Kidney epithelial cell (primary cell): ENCODE measurements around the gene ELF4. TPM values are rescaled to one million over a fixed set of nuclear protein-coding genes. Genes with fewer than 3 reads are reported as not detected.

Experiments
- DNase-seq: peaks from one replicate; pipeline ENCODE4 v3.0.0-alpha.2; 2010; ENCODE audit warnings: low read depth
- H3K27me3 ChIP-seq: 2 replicates; pipeline ENCODE4 v1.6.0; 2011; ENCODE audit warnings: low read length; ENCODE audit not compliant: control insufficient read depth, insufficient read depth
- H3K36me3 ChIP-seq: 2 replicates; pipeline ENCODE4 v1.5.1; 2011; ENCODE audit warnings: low read length; ENCODE audit not compliant: control insufficient read depth, insufficient read depth
- H3K4me3 ChIP-seq: 2 replicates; pipeline ENCODE4 v1.5.1; 2011; ENCODE audit warnings: low read depth, mild to moderate bottlenecking, control low read depth, low read length
- total RNA-seq: library from RNA; depleted of rRNA; stranded (reverse); fragments of >200 nt; gene quantifications from 2 replicates; pipeline ENCODE4 v1.2.3, GENCODE V29; 2015
- TF ChIP-seq, protein P1 (sequence below): IDR thresholded peaks from 2 replicates; pipeline ENCODE4 v1.5.1; 2011; ENCODE audit warnings: mild to moderate bottlenecking, moderate library complexity, low read length, control low read depth, inconsistent platforms; ENCODE audit not compliant: insufficient read depth, poor library complexity, severe bottlenecking

ELF4 gene
- total RNA-seq, 1 donor from 2014 or later: 26.9 TPM

DNA sequence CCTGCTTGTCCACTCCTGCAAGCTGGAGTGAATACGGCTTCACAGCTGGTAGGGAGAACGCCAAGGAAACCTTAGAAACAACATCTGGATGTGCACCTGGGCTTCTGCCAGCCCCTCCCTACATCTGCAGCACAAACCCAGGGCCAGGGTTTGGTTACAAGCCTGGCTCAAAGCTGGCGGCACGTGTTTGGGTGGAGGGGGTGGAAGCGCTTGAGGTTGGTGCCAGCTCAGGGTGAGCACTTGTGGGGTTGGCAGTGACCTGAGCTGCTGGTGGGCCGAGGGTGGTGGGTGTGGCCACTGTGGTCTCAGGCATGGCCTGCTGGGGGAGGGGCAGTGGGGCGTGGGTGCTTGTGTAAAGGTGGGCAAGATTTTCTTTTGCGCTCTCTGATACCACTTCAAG, 15.6 kb downstream of the ELF4 start:
- H3K4me3 ChIP-seq: no peak overlapping the region
- DNase-seq: no peak
- H3K36me3 ChIP-seq: no peaks in the 10 kb centered on the region
- TF ChIP-seq, protein P1, sequence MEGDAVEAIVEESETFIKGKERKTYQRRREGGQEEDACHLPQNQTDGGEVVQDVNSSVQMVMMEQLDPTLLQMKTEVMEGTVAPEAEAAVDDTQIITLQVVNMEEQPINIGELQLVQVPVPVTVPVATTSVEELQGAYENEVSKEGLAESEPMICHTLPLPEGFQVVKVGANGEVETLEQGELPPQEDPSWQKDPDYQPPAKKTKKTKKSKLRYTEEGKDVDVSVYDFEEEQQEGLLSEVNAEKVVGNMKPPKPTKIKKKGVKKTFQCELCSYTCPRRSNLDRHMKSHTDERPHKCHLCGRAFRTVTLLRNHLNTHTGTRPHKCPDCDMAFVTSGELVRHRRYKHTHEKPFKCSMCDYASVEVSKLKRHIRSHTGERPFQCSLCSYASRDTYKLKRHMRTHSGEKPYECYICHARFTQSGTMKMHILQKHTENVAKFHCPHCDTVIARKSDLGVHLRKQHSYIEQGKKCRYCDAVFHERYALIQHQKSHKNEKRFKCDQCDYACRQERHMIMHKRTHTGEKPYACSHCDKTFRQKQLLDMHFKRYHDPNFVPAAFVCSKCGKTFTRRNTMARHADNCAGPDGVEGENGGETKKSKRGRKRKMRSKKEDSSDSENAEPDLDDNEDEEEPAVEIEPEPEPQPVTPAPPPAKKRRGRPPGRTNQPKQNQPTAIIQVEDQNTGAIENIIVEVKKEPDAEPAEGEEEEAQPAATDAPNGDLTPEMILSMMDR: no peak
- H3K27me3 ChIP-seq: no peaks in the 10 kb centered on the region

DNA sequence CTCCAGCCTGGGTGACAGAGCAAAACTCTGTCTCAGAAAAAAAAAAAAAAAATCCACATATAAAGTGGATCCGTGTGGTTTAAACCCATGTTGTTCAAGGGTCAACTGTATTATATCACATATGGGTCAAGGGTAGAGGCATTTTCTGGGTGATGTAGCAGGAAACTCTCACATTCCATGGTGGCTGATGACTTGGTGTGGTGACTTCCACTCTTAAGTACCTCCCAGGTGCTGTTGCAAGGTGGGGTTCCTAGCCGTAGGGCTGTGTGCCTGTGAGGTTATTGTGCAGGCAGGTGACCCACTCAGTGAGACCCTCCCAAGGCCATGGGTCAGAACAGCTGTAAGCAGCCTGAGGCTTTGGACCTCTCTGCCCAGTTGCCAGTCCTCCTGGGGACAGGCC, 17.0 kb downstream of the ELF4 start:
- TF ChIP-seq, protein P1: no peak
- no peaks in the 10 kb centered on the region for H3K36me3 ChIP-seq
- no peak overlapping the region for H3K4me3 ChIP-seq
- no peak for DNase-seq
- no peaks in the 10 kb centered on the region for H3K27me3 ChIP-seq

GRCh38 chrX:130091980-130092522, 18.2 kb downstream of the ELF4 start:
- Histone ChIP-seq H3K27me3 (no peaks in the 10 kb centered on the region), H3K36me3 (no peaks in the 10 kb centered on the region), H3K4me3 (no peak overlapping the region)
- TF ChIP-seq, protein P1: no peak
- no peak for DNase-seq

DNA sequence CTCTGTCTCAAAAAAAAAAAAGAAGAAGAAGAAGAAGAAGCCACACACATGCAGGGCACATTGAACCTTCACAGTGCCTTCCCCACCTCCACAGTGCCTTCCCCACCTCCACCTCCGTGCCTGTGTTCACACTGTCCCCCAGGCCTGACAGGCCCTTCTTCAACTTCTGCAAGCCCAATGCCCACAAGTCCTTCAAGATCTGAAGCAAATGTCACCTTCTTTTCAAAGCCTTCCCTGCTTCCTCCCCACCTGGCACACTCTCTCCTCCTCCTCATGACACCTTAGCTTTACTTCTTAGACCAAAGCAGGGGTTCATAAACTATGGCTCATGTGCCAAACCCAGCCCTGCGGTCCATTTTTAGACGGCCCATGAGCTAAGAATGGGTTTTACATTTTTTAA, 19.9 kb downstream of the ELF4 start:
- Histone ChIP-seq H3K36me3 (no peaks in the 10 kb centered on the region), H3K27me3 (no peaks in the 10 kb centered on the region), H3K4me3 (no peak overlapping the region)
- TF ChIP-seq, protein P1: no peak
- DNase-seq: no peak

DNA sequence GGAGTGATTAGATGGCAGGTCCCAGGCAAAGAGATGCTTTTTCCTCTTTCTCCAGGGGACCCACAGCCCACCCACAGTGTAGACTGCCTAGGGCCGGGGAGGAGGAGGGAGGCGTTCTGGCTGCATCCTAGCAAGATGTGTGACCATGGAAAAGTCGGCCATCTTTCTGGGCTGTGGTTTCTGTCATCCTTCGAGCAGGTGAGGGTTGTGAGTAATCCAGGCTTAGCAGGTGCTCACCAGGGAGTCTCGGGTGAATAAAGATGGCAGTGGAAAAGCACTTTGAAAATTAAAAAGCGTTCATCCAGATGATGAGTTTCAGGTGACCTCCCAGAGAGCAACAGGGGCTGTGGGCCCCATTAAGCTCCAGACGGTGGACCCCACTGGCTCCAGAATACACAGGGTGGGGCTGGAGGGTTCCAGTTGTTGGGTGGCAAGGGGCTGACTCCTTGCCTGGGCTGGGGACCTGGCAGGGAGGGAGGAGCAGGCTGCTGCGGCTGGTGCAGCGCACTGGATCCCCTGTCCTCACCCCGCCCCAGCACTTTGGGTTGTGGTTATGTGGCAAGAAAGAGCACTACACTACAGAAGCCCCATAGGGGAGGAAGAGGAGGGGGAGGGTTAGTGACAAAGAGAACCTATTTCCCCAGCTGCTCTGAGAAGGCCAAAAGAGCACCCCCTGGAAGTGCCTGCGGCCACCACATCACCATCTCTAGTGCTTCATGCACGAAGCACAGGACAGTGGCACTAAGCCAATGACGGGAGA, 23.7 kb downstream of the ELF4 start:
- DNase-seq: no peak
- H3K27me3 ChIP-seq: no peaks in the 10 kb centered on the region
- TF ChIP-seq, protein P1: no peak

More for the DNA sequence above, 23.7 kb downstream of the ELF4 start:
- no peak overlapping the region for H3K4me3 ChIP-seq
- H3K36me3 ChIP-seq: peaks cover 2% of the 10 kb centered on the region
